GM12865 (cell line): ENCODE results near the gene RANBP1.

ENCODE experiments used
- DNase-seq: peaks from one replicate; pipeline ENCODE4 v3.0.0; 2010; ENCODE audit warnings: low read depth
- H3K4me3 ChIP-seq: 2 replicates; pipeline ENCODE4 v1.5.1; 2011; ENCODE audit warnings: mild to moderate bottlenecking, low read depth, low read length, control low read depth
- TF ChIP-seq, protein P1 (sequence below): IDR thresholded peaks from 2 replicates; pipeline ENCODE4 v1.5.1; 2011; ENCODE audit warnings: low read length, control low read depth, low read depth, inconsistent platforms; ENCODE audit not compliant: insufficient read depth; ENCODE audit errors: missing control alignments

The RANBP1 gene

DNA sequence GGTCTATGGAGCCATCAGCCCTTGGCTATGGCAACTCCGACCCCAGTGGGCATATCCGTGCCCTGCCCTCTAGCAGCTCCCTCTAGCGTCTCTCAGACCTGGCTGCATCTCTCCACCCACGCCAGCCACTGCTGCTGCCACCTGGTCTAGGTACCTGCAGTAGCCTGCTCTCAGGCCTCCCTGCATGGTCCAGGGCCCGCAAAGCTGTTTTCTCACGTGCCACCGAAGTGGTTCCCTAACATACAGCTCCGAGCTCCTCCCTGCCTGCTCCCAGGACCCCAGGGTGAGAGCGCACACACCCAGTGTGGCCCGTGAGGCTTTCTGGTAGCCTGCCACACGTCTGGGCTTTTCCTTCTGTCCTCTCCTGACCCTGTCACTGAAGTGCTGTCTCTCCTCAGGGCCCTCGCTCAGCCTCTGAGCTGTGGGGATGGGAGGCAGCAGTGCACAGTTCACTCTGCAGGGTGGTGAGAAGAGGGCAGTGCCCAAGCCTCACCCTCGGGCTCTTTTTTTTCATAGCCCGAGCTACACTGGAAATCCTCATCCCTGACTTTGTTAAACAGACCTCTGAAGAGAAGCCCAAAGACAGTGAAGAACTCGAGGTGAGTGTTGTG is 21.6 kb upstream of the RANBP1 start:
- TF ChIP-seq, protein P1, sequence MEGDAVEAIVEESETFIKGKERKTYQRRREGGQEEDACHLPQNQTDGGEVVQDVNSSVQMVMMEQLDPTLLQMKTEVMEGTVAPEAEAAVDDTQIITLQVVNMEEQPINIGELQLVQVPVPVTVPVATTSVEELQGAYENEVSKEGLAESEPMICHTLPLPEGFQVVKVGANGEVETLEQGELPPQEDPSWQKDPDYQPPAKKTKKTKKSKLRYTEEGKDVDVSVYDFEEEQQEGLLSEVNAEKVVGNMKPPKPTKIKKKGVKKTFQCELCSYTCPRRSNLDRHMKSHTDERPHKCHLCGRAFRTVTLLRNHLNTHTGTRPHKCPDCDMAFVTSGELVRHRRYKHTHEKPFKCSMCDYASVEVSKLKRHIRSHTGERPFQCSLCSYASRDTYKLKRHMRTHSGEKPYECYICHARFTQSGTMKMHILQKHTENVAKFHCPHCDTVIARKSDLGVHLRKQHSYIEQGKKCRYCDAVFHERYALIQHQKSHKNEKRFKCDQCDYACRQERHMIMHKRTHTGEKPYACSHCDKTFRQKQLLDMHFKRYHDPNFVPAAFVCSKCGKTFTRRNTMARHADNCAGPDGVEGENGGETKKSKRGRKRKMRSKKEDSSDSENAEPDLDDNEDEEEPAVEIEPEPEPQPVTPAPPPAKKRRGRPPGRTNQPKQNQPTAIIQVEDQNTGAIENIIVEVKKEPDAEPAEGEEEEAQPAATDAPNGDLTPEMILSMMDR = no peak
- DNase-seq = no peak

DNA sequence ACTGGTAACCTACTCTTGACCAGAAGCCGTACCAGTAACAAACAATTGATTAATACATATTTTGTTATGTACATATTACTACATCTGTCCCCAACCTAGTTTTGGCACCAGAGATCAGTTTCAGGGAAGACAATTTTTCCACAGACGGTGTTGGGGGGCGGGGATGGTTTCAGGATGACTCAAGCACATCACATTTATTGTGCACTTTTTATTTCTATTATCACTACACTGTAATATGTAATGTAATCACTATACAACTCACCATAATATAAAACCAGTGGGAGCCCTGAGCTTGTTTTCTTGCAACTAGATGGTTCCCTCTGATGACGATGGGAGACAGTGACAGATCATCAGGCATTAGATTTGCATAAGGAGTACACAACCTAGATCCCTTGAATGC is 20.4 kb upstream of the RANBP1 start:
- no peak for DNase-seq
- TF ChIP-seq, protein P1 = no peak

More for the DNA sequence above, 21.6 kb upstream of the RANBP1 start:
- H3K4me3 ChIP-seq = no peak overlapping the region

GRCh38 chr22:20096574-20097420 is 19.1 kb upstream of the RANBP1 start:
- TF ChIP-seq, protein P1 = no peak
- no peak for DNase-seq
- no peak overlapping the region for H3K4me3 ChIP-seq

More for the DNA sequence above, 20.4 kb upstream of the RANBP1 start:
- H3K4me3 ChIP-seq = no peak overlapping the region

- no peak for DNase-seq
- TF ChIP-seq, protein P1 = no peak
- no peak overlapping the region for H3K4me3 ChIP-seq
Observed at GRCh38 chr22:20099099-20099711, 16.7 kb upstream of the RANBP1 start.

GRCh38 chr22:20101638-20102037 is 14.3 kb upstream of the RANBP1 start:
- DNase-seq = no peak
- no peak overlapping the region for H3K4me3 ChIP-seq
- TF ChIP-seq, protein P1 = no peak

DNA sequence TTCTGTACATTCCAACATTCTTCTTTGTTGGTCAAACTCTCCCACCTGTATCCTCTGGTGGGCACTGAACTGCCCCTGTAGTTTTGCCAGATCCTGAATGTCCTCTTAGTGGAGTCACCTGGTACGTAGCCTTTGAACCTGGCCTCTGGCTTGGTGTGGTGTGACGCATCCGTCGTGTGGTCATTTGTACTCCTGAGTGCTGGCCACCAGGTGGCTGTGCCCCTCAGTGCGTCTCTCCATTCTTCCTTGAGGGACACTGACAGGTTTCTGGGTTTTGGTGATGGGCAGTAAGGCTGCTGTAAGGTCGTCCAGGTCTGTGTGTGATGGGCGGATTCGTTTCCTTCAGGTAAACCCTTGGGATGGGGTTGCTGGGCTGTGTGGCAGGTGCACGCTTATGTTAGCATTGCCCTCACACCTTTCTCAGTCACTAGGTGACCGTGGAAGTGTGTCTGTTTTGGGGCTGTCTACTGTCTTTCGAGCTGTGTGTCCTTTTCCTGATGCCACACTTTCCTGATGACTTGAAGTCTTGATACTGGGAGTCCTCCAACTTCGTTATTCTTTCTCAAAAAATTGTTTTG is 13.6 kb upstream of the RANBP1 start:
- H3K4me3 ChIP-seq = no peak overlapping the region
- TF ChIP-seq, protein P1 = no peak
- DNase-seq = no peak
